Endothelial cell of umbilical vein (primary cell): ENCODE measurements around the gene GLI3.

Source experiments
- CTCF ChIP-seq, 2 donors: IDR thresholded peaks; 1 replicate in 1 of 2; 2 replicates in 1 of 2; pipeline ENCODE4 v1.5.1; 2011; ENCODE audit warnings: low read length in 2 of 2, mild to moderate bottlenecking in 2 of 2, moderate library complexity in 2 of 2, control low read depth in 1 of 2, inconsistent platforms in 1 of 2, low read depth in 1 of 2; ENCODE audit not compliant: insufficient read depth in 1 of 2; ENCODE audit errors: extremely low read depth in 1 of 2
- JUN ChIP-seq: IDR thresholded peaks from 2 replicates; pipeline ENCODE4 v1.6.1; 2011; ENCODE audit warnings: borderline replicate concordance, low read depth; ENCODE audit not compliant: insufficient read length, insufficient read depth

- TF ChIP-seq JUN = no peak
- TF ChIP-seq CTCF (IDR thresholded peaks at IDR 0.05; ENCODE audit: extremely low read depth in 1 of 2, insufficient read depth in 1 of 2, low read depth in 1 of 2, low read length in 2 of 2) = no peak
Observed at GRCh38 chr7:42162560-42163325, 74.3 kb downstream of the GLI3 start.
